ENCODE results near the gene CLPSL2. TPM values are rescaled to one million over a fixed set of nuclear protein-coding genes. Genes with fewer than 3 reads are reported as not detected.

The CLPSL2 gene
- total RNA-seq (not detected), polyA plus RNA-seq (ENCODE audit: insufficient read depth in 1 of 8, insufficient read length in 8 of 8, low replicate concordance in 1 of 8) (not detected)
- long read RNA-seq, donor 1: 0 reads
- long read RNA-seq, donor 2, partial matches to known transcripts: 0 of 1 reads
- long read RNA-seq, donor 2, other reads (novel, unspliced or antisense): 0 of 1 reads
- long read RNA-seq, donor 3: 0 reads
- long read RNA-seq, donor 4: 0 reads
- long read RNA-seq, donor 5: 0 reads
- long read RNA-seq, donor 6: 0 reads
- long read RNA-seq, donor 7: 0 reads
- long read RNA-seq, donor 8: 0 reads
- long read RNA-seq, donor 9: 0 reads
- long read RNA-seq, donor 10: 0 reads
- long read RNA-seq, donor 11: 0 reads

- H3K4me3 ChIP-seq (ENCODE audit: low read length): peak within 1 kb of the TSS; percentile 21
- WGBS (ENCODE audit: insufficient coverage): under 1% methylated on average over 49 of the region's 56 CpGs
- no peaks in the 10 kb centered on the region for H3K9me3 ChIP-seq (replicated peaks; ENCODE audit: control insufficient read depth, low read depth, low read length)
- DNase-seq: peak; percentile 28
- H3K27me3 ChIP-seq (ENCODE audit: control insufficient read depth, insufficient read depth, low read length): peaks cover 18% of the 10 kb centered on the region
- H3K4me1 ChIP-seq (ENCODE audit: control insufficient read depth, insufficient read depth, low read length): no peaks in the 10 kb centered on the region
- no peak within 1 kb of the TSS for H3K27ac ChIP-seq (ENCODE audit: low read length)
- H3K36me3 ChIP-seq (ENCODE audit: control insufficient read depth, insufficient read depth, low read length): no peaks in the 10 kb centered on the region
Observed at GRCh38 chr6:35776364-35777215, at the start of gene CLPSL2. Gene CLPSL2 (plus strand): TSS chr6:35776598. CDS start chr6:35776619, 21 bp downstream.

GRCh38 chr6:35727231-35727934 is 49.0 kb upstream of the CLPSL2 start:
- no peaks in the 10 kb centered on the region for H3K36me3 ChIP-seq (ENCODE audit: control insufficient read depth, insufficient read depth, low read length)
- peak overlapping the region; percentile 66 for H3K4me3 ChIP-seq (ENCODE audit: low read length)
- peaks cover 47% of the 10 kb centered on the region for H3K4me1 ChIP-seq (ENCODE audit: control insufficient read depth, insufficient read depth, low read length)
- DNase-seq: peak; percentile 92
- no peaks in the 10 kb centered on the region for H3K27me3 ChIP-seq (ENCODE audit: control insufficient read depth, insufficient read depth, low read length)
- H3K9me3 ChIP-seq (replicated peaks; ENCODE audit: control insufficient read depth, low read depth, low read length): no peaks in the 10 kb centered on the region
- H3K27ac ChIP-seq (ENCODE audit: low read length): peak overlapping the region; percentile 95
- WGBS (ENCODE audit: insufficient coverage): under 1% methylated on average over 18 of the region's 29 CpGs

GRCh38 chr6:35727935-35728682 is 48.3 kb upstream of the CLPSL2 start:
- H3K4me1 ChIP-seq (ENCODE audit: control insufficient read depth, insufficient read depth, low read length): peaks cover 51% of the 10 kb centered on the region
- no peaks in the 10 kb centered on the region for H3K27me3 ChIP-seq (ENCODE audit: control insufficient read depth, insufficient read depth, low read length)
- WGBS (ENCODE audit: insufficient coverage): under 1% methylated on average over 38 of the region's 57 CpGs

GRCh38 chr6:35728683-35729678 is 47.4 kb upstream of the CLPSL2 start:
- no peaks in the 10 kb centered on the region for H3K9me3 ChIP-seq (replicated peaks; ENCODE audit: control insufficient read depth, low read depth, low read length)
- 62% methylated on average over 8 of the region's 12 CpGs for WGBS (ENCODE audit: insufficient coverage)
- H3K36me3 ChIP-seq (ENCODE audit: control insufficient read depth, insufficient read depth, low read length): no peaks in the 10 kb centered on the region
- DNase-seq: no peak
- peaks cover 51% of the 10 kb centered on the region for H3K4me1 ChIP-seq (ENCODE audit: control insufficient read depth, insufficient read depth, low read length)
- no peaks in the 10 kb centered on the region for H3K27me3 ChIP-seq (ENCODE audit: control insufficient read depth, insufficient read depth, low read length)
- H3K4me3 ChIP-seq (ENCODE audit: low read length): no peak overlapping the region
- peak overlapping the region; percentile 95 for H3K27ac ChIP-seq (ENCODE audit: low read length)

More at GRCh38 chr6:35727935-35728682, 48.3 kb upstream of the CLPSL2 start:
- H3K9me3 ChIP-seq (replicated peaks; ENCODE audit: control insufficient read depth, low read depth, low read length): no peaks in the 10 kb centered on the region
- H3K4me3 ChIP-seq (ENCODE audit: low read length): peak overlapping the region; percentile 66
- peak overlapping the region; percentile 95 for H3K27ac ChIP-seq (ENCODE audit: low read length)
- peak; percentile 95 for DNase-seq
- H3K36me3 ChIP-seq (ENCODE audit: control insufficient read depth, insufficient read depth, low read length): no peaks in the 10 kb centered on the region

GRCh38 chr6:35729722-35730121 is 46.7 kb upstream of the CLPSL2 start:
- Histone ChIP-seq H3K4me1 (ENCODE audit: control insufficient read depth, insufficient read depth, low read length) (peaks cover 51% of the 10 kb centered on the region), H3K27ac (ENCODE audit: low read length) (no peak overlapping the region), H3K4me3 (ENCODE audit: low read length) (no peak overlapping the region), H3K27me3 (ENCODE audit: control insufficient read depth, insufficient read depth, low read length) (no peaks in the 10 kb centered on the region), H3K9me3 (replicated peaks; ENCODE audit: control insufficient read depth, low read depth, low read length) (no peaks in the 10 kb centered on the region), H3K36me3 (ENCODE audit: control insufficient read depth, insufficient read depth, low read length) (no peaks in the 10 kb centered on the region)
- 89% methylated on average over 1 of the region's 2 CpGs for WGBS (ENCODE audit: insufficient coverage)
- no peak for DNase-seq

GRCh38 chr6:35730745-35731413 is 45.5 kb upstream of the CLPSL2 start:
- Histone ChIP-seq H3K9me3 (replicated peaks; ENCODE audit: control insufficient read depth, low read depth, low read length) (no peaks in the 10 kb centered on the region), H3K27me3 (ENCODE audit: control insufficient read depth, insufficient read depth, low read length) (no peaks in the 10 kb centered on the region), H3K27ac (ENCODE audit: low read length) (peak overlapping the region; percentile 95), H3K4me3 (ENCODE audit: low read length) (peak overlapping the region; percentile 77), H3K36me3 (ENCODE audit: control insufficient read depth, insufficient read depth, low read length) (no peaks in the 10 kb centered on the region), H3K4me1 (ENCODE audit: control insufficient read depth, insufficient read depth, low read length) (peaks cover 48% of the 10 kb centered on the region)
- WGBS (ENCODE audit: insufficient coverage): 0% methylated on average over 10 of the region's 15 CpGs
- no peak for DNase-seq

- Histone ChIP-seq H3K4me1 (ENCODE audit: control insufficient read depth, insufficient read depth, low read length) (peaks cover 43% of the 10 kb centered on the region), H3K36me3 (ENCODE audit: control insufficient read depth, insufficient read depth, low read length) (no peaks in the 10 kb centered on the region)
- WGBS (ENCODE audit: insufficient coverage): 0% methylated on average over 10 of the region's 23 CpGs
Observed at GRCh38 chr6:35731414-35731735, 45.0 kb upstream of the CLPSL2 start.

GRCh38 chr6:35731736-35732532 is 44.5 kb upstream of the CLPSL2 start:
- no peaks in the 10 kb centered on the region for H3K27me3 ChIP-seq (ENCODE audit: control insufficient read depth, insufficient read depth, low read length)
- H3K36me3 ChIP-seq (ENCODE audit: control insufficient read depth, insufficient read depth, low read length): no peaks in the 10 kb centered on the region
- peak; percentile 97 for DNase-seq
- peak overlapping the region; percentile 95 for H3K27ac ChIP-seq (ENCODE audit: low read length)
- WGBS (ENCODE audit: insufficient coverage): 2% methylated on average over 37 of the region's 61 CpGs
- peak overlapping the region; percentile 77 for H3K4me3 ChIP-seq (ENCODE audit: low read length)
- H3K4me1 ChIP-seq (ENCODE audit: control insufficient read depth, insufficient read depth, low read length): peaks cover 38% of the 10 kb centered on the region
- no peaks in the 10 kb centered on the region for H3K9me3 ChIP-seq (replicated peaks; ENCODE audit: control insufficient read depth, low read depth, low read length)

More at GRCh38 chr6:35731414-35731735, 45.0 kb upstream of the CLPSL2 start:
- Histone ChIP-seq H3K27ac (ENCODE audit: low read length) (peak overlapping the region; percentile 95), H3K27me3 (ENCODE audit: control insufficient read depth, insufficient read depth, low read length) (no peaks in the 10 kb centered on the region), H3K9me3 (replicated peaks; ENCODE audit: control insufficient read depth, low read depth, low read length) (no peaks in the 10 kb centered on the region), H3K4me3 (ENCODE audit: low read length) (peak overlapping the region; percentile 77)
- peak; percentile 95 for DNase-seq
